H1 (cell line): ENCODE results near the gene RHOBTB1. TPM values are rescaled to one million over a fixed set of nuclear protein-coding genes. Genes with fewer than 3 reads are reported as not detected.

Experiments
- CTCF ChIA-PET: fragments of 300-600 bp; sonication (Branson Sonifier 250); formaldehyde crosslinking; loops from one replicate; lab custom pipeline; 2021; ENCODE audit not compliant: partially characterized antibody; lab: Charles Lee
- POLR2A ChIA-PET: fragments of 300-600 bp; sonication (Branson Sonifier 250); formaldehyde crosslinking; loops from one replicate; lab custom pipeline; 2021; ENCODE audit warnings: inconsistent platforms; ENCODE audit not compliant: partially characterized antibody; lab: Charles Lee
- DNase-seq, 2 experiments: peaks; one replicate each; pipeline versions ENCODE4 v3.0.0 to v3.0.0-alpha.2; 2010 to 2022; ENCODE audit warnings: low spot score in 2 of 2, low read depth in 1 of 2, mixed read lengths in 1 of 2
- FAIRE-seq: peaks from 2 replicates; lab custom pipeline; 2011; peaks lifted over from hg19 to GRCh38; lab: Jason Lieb, UNC
- H2AFZ ChIP-seq: 2 replicates; pipeline ENCODE4 v1.8.1; 2012; ENCODE audit warnings: low read length, inconsistent platforms
- H2AK5ac ChIP-seq: 2 replicates; pipeline ENCODE4 v1.6.1; 2013; ENCODE audit warnings: low read depth, low read length
- H2BK120ac ChIP-seq: replicated peaks from 2 replicates; pipeline ENCODE3; 2013; ENCODE audit warnings: low read depth, low read length, inconsistent platforms
- H2BK12ac ChIP-seq: 2 replicates; pipeline ENCODE4 v1.6.1; 2013; ENCODE audit warnings: low read depth, low read length
- H2BK15ac ChIP-seq: 2 replicates; pipeline ENCODE4 v1.6.1; 2013; ENCODE audit warnings: low read length
- H2BK20ac ChIP-seq: 2 replicates; pipeline ENCODE4 v1.6.1; 2013; ENCODE audit warnings: low read length
- H2BK5ac ChIP-seq: 2 replicates; pipeline ENCODE4 v1.6.1; 2013; ENCODE audit warnings: low read depth, low read length
- H3K14ac ChIP-seq: 2 replicates; pipeline ENCODE4 v1.6.1; 2013; ENCODE audit warnings: inconsistent platforms; ENCODE audit not compliant: insufficient read length
- H3K18ac ChIP-seq: 2 replicates; pipeline ENCODE4 v1.6.1; 2013; ENCODE audit warnings: low read length; ENCODE audit errors: extremely low read depth
- H3K23ac ChIP-seq: 2 replicates; pipeline ENCODE4 v1.6.1; 2013; ENCODE audit warnings: inconsistent platforms; ENCODE audit not compliant: insufficient read length
- H3K23me2 ChIP-seq: 2 replicates; pipeline ENCODE4 v1.6.1; 2013; ENCODE audit warnings: low read depth, low read length
- H3K27ac ChIP-seq: 2 replicates; pipeline ENCODE4 v1.6.1; 2011; ENCODE audit warnings: low read depth, low read length, inconsistent platforms
- H3K27me3 ChIP-seq, 4 experiments: replicated peaks in 1 of 4; 1 replicate in 1 of 4; 2 replicates in 3 of 4; pipeline versions ENCODE4 v1.6.1 to v1.8.1; 2011 to 2013; ENCODE audit warnings: low read length in 3 of 4, mild to moderate bottlenecking in 3 of 4, inconsistent platforms in 2 of 4, mixed read lengths in 2 of 4, moderate library complexity in 1 of 4; ENCODE audit not compliant: control insufficient read depth in 3 of 4, insufficient read depth in 3 of 4; ENCODE audit errors: extremely low read depth in 1 of 4
- H3K36me3 ChIP-seq, 4 experiments: 2 replicates each; pipeline versions ENCODE4 v1.6.1 to v1.8.1; 2011 to 2013; ENCODE audit warnings: mild to moderate bottlenecking in 4 of 4, low read length in 3 of 4, moderate library complexity in 2 of 4, control low read depth in 1 of 4, inconsistent platforms in 1 of 4; ENCODE audit not compliant: insufficient read depth in 4 of 4, control insufficient read depth in 2 of 4
- H3K4ac ChIP-seq: replicated peaks from 2 replicates; pipeline ENCODE3; 2013; ENCODE audit warnings: low read length, low read depth, mixed read lengths, inconsistent platforms; ENCODE audit not compliant: insufficient read length
- H3K4me1 ChIP-seq, 4 experiments: replicated peaks in 1 of 4; 1 replicate in 1 of 4; 2 replicates in 3 of 4; pipeline versions ENCODE4 v1.6.1 to v1.8.1; 2011 to 2013; ENCODE audit warnings: low read length in 3 of 4, inconsistent platforms in 2 of 4, mixed read lengths in 1 of 4; ENCODE audit not compliant: insufficient read depth in 4 of 4, control insufficient read depth in 3 of 4
- H3K4me2 ChIP-seq, 2 experiments: 2 replicates each; pipeline versions ENCODE4 v1.6.1 to v1.8.1; 2011 to 2013; ENCODE audit warnings: low read depth in 2 of 2, low read length in 2 of 2, control low read depth in 1 of 2, inconsistent platforms in 1 of 2, mild to moderate bottlenecking in 1 of 2; ENCODE audit not compliant: insufficient read depth in 1 of 2
- H3K4me3 ChIP-seq, 4 experiments: fragments of 200-600, 300-600 bp in 1 of 4; sonication (generic), shearing (Covaris generic), sonication (Bioruptor Twin) in 1 of 4; 2 replicates each; pipeline versions ENCODE4 v1.5.1 to v1.8.1; 2011 to 2016; ENCODE audit warnings: low read length in 4 of 4, low read depth in 3 of 4, control low read depth in 2 of 4, inconsistent platforms in 2 of 4, mild to moderate bottlenecking in 2 of 4, mixed read lengths in 1 of 4, moderate library complexity in 1 of 4; ENCODE audit not compliant: insufficient read depth in 2 of 4; ENCODE audit errors: extremely low read depth in 1 of 4
- H3K56ac ChIP-seq: replicated peaks from 2 replicates; pipeline ENCODE3; 2013; ENCODE audit warnings: low read depth, mild to moderate bottlenecking, mixed read lengths, low read length, inconsistent platforms; ENCODE audit not compliant: insufficient read length
- H3K79me1 ChIP-seq: 2 replicates; pipeline ENCODE4 v1.6.1; 2013; ENCODE audit warnings: low read depth, low read length, control low read depth
- H3K79me2 ChIP-seq, 2 experiments: 2 replicates each; pipeline versions ENCODE4 v1.6.1 to v1.8.1; 2012 to 2013; ENCODE audit warnings: low read length in 2 of 2, mild to moderate bottlenecking in 2 of 2, inconsistent platforms in 1 of 2; ENCODE audit not compliant: insufficient read depth in 2 of 2, control insufficient read depth in 1 of 2
- H3K9ac ChIP-seq, 4 experiments: replicated peaks in 1 of 4; 1 replicate in 1 of 4; 2 replicates in 3 of 4; pipeline versions ENCODE4 v1.6.1 to v1.8.1; 2011 to 2013; ENCODE audit warnings: low read depth in 3 of 4, low read length in 3 of 4, control low read depth in 2 of 4, mild to moderate bottlenecking in 2 of 4, moderate library complexity in 2 of 4, inconsistent platforms in 1 of 4; ENCODE audit errors: extremely low read depth in 1 of 4
- H3K9me3 ChIP-seq, 2 experiments: 2 replicates each; pipeline versions ENCODE4 v1.6.1 to v1.8.1; 2012 to 2013; ENCODE audit warnings: mild to moderate bottlenecking in 2 of 2, moderate library complexity in 2 of 2, control low read depth in 1 of 2, inconsistent platforms in 1 of 2, low read depth in 1 of 2, low read length in 1 of 2, mixed read lengths in 1 of 2; ENCODE audit not compliant: insufficient read depth in 2 of 2
- H4K20me1 ChIP-seq, 2 experiments: replicated peaks in 1 of 2; 2 replicates each; pipeline versions ENCODE3 to v1.8.1; 2011 to 2013; ENCODE audit warnings: inconsistent platforms in 2 of 2, low read length in 2 of 2, mild to moderate bottlenecking in 1 of 2; ENCODE audit not compliant: insufficient read depth in 2 of 2, control insufficient read depth in 1 of 2
- H4K5ac ChIP-seq: 2 replicates; pipeline ENCODE4 v1.6.1; 2013; ENCODE audit warnings: low read length, low read depth, mixed read lengths, inconsistent platforms; ENCODE audit not compliant: insufficient read length
- H4K8ac ChIP-seq: 2 replicates; pipeline ENCODE4 v1.8.0; 2013; ENCODE audit warnings: mild to moderate bottlenecking, moderate library complexity, low read length, inconsistent platforms; ENCODE audit not compliant: insufficient read depth; ENCODE audit errors: extremely low read depth
- H4K91ac ChIP-seq: replicated peaks from 2 replicates; pipeline ENCODE3; 2013; ENCODE audit warnings: low read length, mixed read lengths, inconsistent platforms; ENCODE audit not compliant: insufficient read length
- SP1 ChIP-seq: IDR thresholded peaks from 2 replicates; pipeline ENCODE4 v1.6.1; 2011; ENCODE audit warnings: low read depth, low read length
- WGBS, 2 experiments: shearing (Covaris generic) in 1 of 2; methylation state at CpG; one replicate each; pipeline versions ENCODE4 v1.1.6 to v1.1.7; 2013 to 2015; ENCODE audit warnings: low lambda C conversion rate in 2 of 2, mixed read lengths in 2 of 2, inconsistent platforms in 1 of 2, low coverage in 1 of 2, missing lambda C conversion rate in 1 of 2; ENCODE audit not compliant: insufficient replicate concordance in 2 of 2, insufficient coverage in 1 of 2, insufficient read length in 1 of 2; ENCODE audit errors: extremely low coverage in 1 of 2, missing lambda C conversion rate in 1 of 2; 5-methylcytosine and 5-hydroxymethylcytosine counted together
- polyA plus RNA-seq, 7 experiments: library from polyadenylated mRNA; depleted of rRNA in 3 of 7; stranded (reverse) in 5 of 7; unstranded in 2 of 7; fragments of >200 nt in 5 of 7; fragments of 200-250 nt in 2 of 7; gene quantifications; 1 replicate in 5 of 7; 2 replicates in 1 of 7; 4 replicates in 1 of 7; pipeline versions ENCODE4 v1.2.1 to v1.2.3, GENCODE V29; 2011 to 2013; ENCODE audit warnings: missing spikeins in 2 of 7, mixed read lengths in 2 of 7
- total RNA-seq: library from RNA; stranded (reverse); fragmentation: NEBNext Ultra II Directional; extraction: Animal tissue kit (Norgen Biotek cat#: 25700); gene quantifications from 2 replicates; pipeline ENCODE4 v1.2.1, GENCODE V29; 2021

RHOBTB1 gene
- total and polyA plus RNA-seq, 2 of the 8 experiments (the other 6 are each of a cell fraction or from before 2014, with no cell fraction given), result 6.1 to 7.4 TPM

GRCh38 chr10:60871215-60871614 lies 72.8 kb downstream of the RHOBTB1 start:
- Histone ChIP-seq H3K14ac (no peak overlapping the region), H3K4me3 (no peak overlapping the region)
- WGBS, 2 experiments, result 90% methylated on average over 8 of the region's 8 CpGs; no CpG with 5 or more reads in 1 of the 2 experiments
- TF ChIP-seq SP1, result no peak
- TF ChIP-seq, all 59 proteins: peak for 0
- no peak overlapping the region for H2BK20ac ChIP-seq
- no peak overlapping the region for H2AFZ ChIP-seq
- no peak overlapping the region for H3K23ac ChIP-seq
- H4K8ac ChIP-seq, result no peak overlapping the region
- FAIRE-seq, result peak; percentile 52
- no peaks in the 10 kb centered on the region for H3K36me3 ChIP-seq
- H3K4ac ChIP-seq, result no peak overlapping the region
- no peak overlapping the region; the same call in 1 of the 2 replicates for H2AK5ac ChIP-seq
- no peak for DNase-seq
- H2BK12ac ChIP-seq, result peak overlapping the region; percentile 13; the same call in 1 of the 2 replicates
- H3K9me3 ChIP-seq, result no peaks in the 10 kb centered on the region
- ChIA-PET POLR2A (interaction anchor here (0.6 to 1.0 kb wide), 3 partner anchors 18 to 743 kb away, joined by 3 read pairs; no protein-coding TSS in a partner anchor), CTCF (interaction anchor here (0.6 to 1.4 kb wide), 8 partner anchors 10 to 415 kb away, joined by 3 to 6 read pairs (median 3); no protein-coding TSS in a partner anchor)
- no peaks in the 10 kb centered on the region for H3K27me3 ChIP-seq
- H2BK5ac ChIP-seq, result no peak overlapping the region
- no peak overlapping the region for H2BK120ac ChIP-seq
- H3K4me2 ChIP-seq, result no peak overlapping the region
- no peaks in the 10 kb centered on the region for H3K79me2 ChIP-seq
- no peak overlapping the region for H3K9ac ChIP-seq
- H3K23me2 ChIP-seq, result no peaks in the 10 kb centered on the region
- no peak overlapping the region for H2BK15ac ChIP-seq
- H3K18ac ChIP-seq, result no peak overlapping the region
- H3K56ac ChIP-seq, result no peak overlapping the region
- no peaks in the 10 kb centered on the region for H3K79me1 ChIP-seq
- no peak overlapping the region for H3K27ac ChIP-seq
- H4K91ac ChIP-seq, result no peak overlapping the region
- H4K5ac ChIP-seq, result no peak overlapping the region
- peaks cover 0 to 11% (median 6%) of the 10 kb centered on the region in 4 experiments; a peak in 3 of 7 replicates for H3K4me1 ChIP-seq
- no peaks in the 10 kb centered on the region for H4K20me1 ChIP-seq
